IMR-90 (cell line): ENCODE measurements around the gene GMEB2. TPM values are rescaled to one million over a fixed set of nuclear protein-coding genes. Genes with fewer than 3 reads are reported as not detected.

Experiments used
- ATAC-seq: fragments of 200-7000 bp; cut with Tn5 transposase; 2 replicates; pipeline ENCODE4 v1.9.1; 2020; ENCODE audit warnings: low read depth, mild to moderate bottlenecking, moderate library complexity
- BruUV-seq: library from RNA; stranded (reverse); fragments of 400-500 nt; replicated peaks from 2 replicates; lab custom pipeline; 2021; lab: Mats Ljungman, UMichigan
- CTCF ChIA-PET: fragments of 300-600 bp; formaldehyde crosslinking; extraction: SDS; loops from one replicate; lab custom pipeline; 2021; ENCODE audit warnings: antibody characterized with exemption; lab: Yijun Ruan, JAX
- POLR2A ChIA-PET: fragments of 300-600 bp; sonication (Branson Sonifier 250); formaldehyde crosslinking; loops from one replicate; lab custom pipeline; 2022; ENCODE audit warnings: antibody characterized with exemption; ENCODE audit not compliant: unreplicated experiment; lab: Charles Lee
- DNase-seq: peaks from one replicate; pipeline ENCODE4 v3.0.0; 2013
- H2AFZ ChIP-seq: replicated peaks from 2 replicates; pipeline ENCODE3; 2013; ENCODE audit warnings: low read length, mild to moderate bottlenecking; ENCODE audit not compliant: poor library complexity
- H2AK5ac ChIP-seq: 2 replicates; pipeline ENCODE4 v1.6.1; 2013; ENCODE audit warnings: low read depth, low read length, inconsistent platforms
- H2AK9ac ChIP-seq: replicated peaks from 2 replicates; pipeline ENCODE3; 2013; ENCODE audit warnings: mild to moderate bottlenecking, low read depth, low read length, moderate library complexity; ENCODE audit not compliant: poor library complexity
- H2BK120ac ChIP-seq: 2 replicates; pipeline ENCODE4 v1.6.1; 2013; ENCODE audit warnings: low read depth, low read length, inconsistent platforms
- H2BK15ac ChIP-seq: 3 replicates; pipeline ENCODE4 v1.6.1; 2013; ENCODE audit warnings: low read depth, low read length, inconsistent platforms
- H2BK20ac ChIP-seq: 2 replicates; pipeline ENCODE4 v1.6.1; 2013; ENCODE audit warnings: low read depth, mild to moderate bottlenecking, inconsistent platforms, low read length, moderate library complexity
- H2BK5ac ChIP-seq: 2 replicates; pipeline ENCODE4 v1.6.1; 2013; ENCODE audit warnings: mild to moderate bottlenecking, low read depth, low read length, inconsistent platforms; ENCODE audit not compliant: poor library complexity, severe bottlenecking
- H3K14ac ChIP-seq: replicated peaks from 2 replicates; pipeline ENCODE4 v1.6.1; 2013; ENCODE audit warnings: low read depth, low read length, inconsistent platforms
- H3K18ac ChIP-seq: 2 replicates; pipeline ENCODE4 v1.6.1; 2013; ENCODE audit warnings: low read depth, low read length, control low read depth
- H3K23ac ChIP-seq: 2 replicates; pipeline ENCODE4 v1.6.1; 2013; ENCODE audit warnings: low read depth, low read length, inconsistent platforms
- H3K27ac ChIP-seq: 2 replicates; pipeline ENCODE4 v1.5.1; 2013; ENCODE audit warnings: mild to moderate bottlenecking, control low read depth, low read length; ENCODE audit not compliant: insufficient read depth
- H3K27me3 ChIP-seq: 2 replicates; pipeline ENCODE4 v1.6.1; 2013; ENCODE audit warnings: low read length; ENCODE audit not compliant: control insufficient read depth, insufficient read depth
- H3K36me3 ChIP-seq: 2 replicates; pipeline ENCODE4 v1.6.1; 2013; ENCODE audit warnings: low read length, mixed read lengths; ENCODE audit not compliant: control insufficient read depth, insufficient read depth
- H3K4ac ChIP-seq: 2 replicates; pipeline ENCODE4 v1.6.1; 2013; ENCODE audit warnings: low read depth, low read length, inconsistent platforms
- H3K4me1 ChIP-seq: 2 replicates; pipeline ENCODE4 v1.6.1; 2013; ENCODE audit warnings: low read length, mixed read lengths; ENCODE audit not compliant: control insufficient read depth, insufficient read depth
- H3K4me2 ChIP-seq: 2 replicates; pipeline ENCODE4 v1.6.1; 2013; ENCODE audit warnings: low read depth, mild to moderate bottlenecking, control low read depth, low read length, moderate library complexity
- H3K4me3 ChIP-seq: 2 replicates; pipeline ENCODE4 v1.5.1; 2013; ENCODE audit warnings: low read depth, mild to moderate bottlenecking, control low read depth, low read length, moderate library complexity; ENCODE audit not compliant: insufficient read depth
- H3K56ac ChIP-seq: 2 replicates; pipeline ENCODE4 v1.6.1; 2013; ENCODE audit warnings: low read length, inconsistent platforms; ENCODE audit not compliant: insufficient read depth; ENCODE audit errors: extremely low read depth
- H3K79me1 ChIP-seq, 2 experiments: 2 replicates each; pipeline ENCODE4 v1.6.1; 2013; ENCODE audit warnings: low read length in 2 of 2, inconsistent platforms in 1 of 2, low read depth in 1 of 2
- H3K9ac ChIP-seq: 2 replicates; pipeline ENCODE4 v1.6.1; 2013; ENCODE audit warnings: low read depth, low read length, control low read depth
- H3K9me1 ChIP-seq: 2 replicates; pipeline ENCODE4 v1.6.1; 2013; ENCODE audit warnings: low read length, inconsistent platforms; ENCODE audit not compliant: insufficient read depth
- H3K9me3 ChIP-seq: 2 replicates; pipeline ENCODE4 v1.6.1; 2013; ENCODE audit warnings: low read length; ENCODE audit not compliant: control insufficient read depth, insufficient read depth
- H4K20me1 ChIP-seq: 2 replicates; pipeline ENCODE4 v1.6.1; 2013; ENCODE audit warnings: low read length, inconsistent platforms; ENCODE audit not compliant: insufficient read depth
- H4K5ac ChIP-seq: 2 replicates; pipeline ENCODE4 v1.6.1; 2013; ENCODE audit warnings: mild to moderate bottlenecking, low read depth, low read length, control low read depth
- H4K8ac ChIP-seq, 2 experiments: 2 replicates each; pipeline ENCODE4 v1.6.1; 2013; ENCODE audit warnings: low read depth in 2 of 2, low read length in 2 of 2, control low read depth in 1 of 2, inconsistent platforms in 1 of 2
- H4K91ac ChIP-seq: 2 replicates; pipeline ENCODE4 v1.6.1; 2013; ENCODE audit warnings: low read depth, low read length, inconsistent platforms; ENCODE audit not compliant: insufficient read depth
- BHLHE40 ChIP-seq: fragments of 150-350 bp; IDR thresholded peaks from 2 replicates; pipeline ENCODE4 v1.6.1; 2016; ENCODE audit warnings: mild to moderate bottlenecking, low read depth, low read length
- MAFK ChIP-seq: IDR thresholded peaks from 2 replicates; pipeline ENCODE4 v1.6.1; 2012; ENCODE audit warnings: low read depth, low read length, improper control_type of control experiment
- MXI1 ChIP-seq: IDR thresholded peaks from 2 replicates; pipeline ENCODE4 v1.6.1; 2012; ENCODE audit warnings: low read depth, mild to moderate bottlenecking, low read length, moderate library complexity, borderline replicate concordance
- NFE2L2 ChIP-seq: fragments of 150-350 bp; IDR thresholded peaks from 2 replicates; pipeline ENCODE4 v1.6.1; 2016; ENCODE audit warnings: low read depth, mild to moderate bottlenecking, low read length
- POLR2A ChIP-seq: IDR thresholded peaks from 2 replicates; pipeline ENCODE4 v1.6.1; 2012; ENCODE audit warnings: mild to moderate bottlenecking, low read depth, low read length
- RCOR1 ChIP-seq: IDR thresholded peaks from 2 replicates; pipeline ENCODE4 v1.6.1; 2012; ENCODE audit warnings: mild to moderate bottlenecking, low read length, improper control_type of control experiment; ENCODE audit not compliant: insufficient replicate concordance
- RFX5 ChIP-seq: IDR thresholded peaks from 2 replicates; pipeline ENCODE4 v1.8.0; 2012; ENCODE audit warnings: low read depth, mild to moderate bottlenecking, low read length, moderate library complexity
- WGBS, 2 experiments: methylation state at CpG; one replicate each; pipeline versions ENCODE4 v1.1.5 to v1.1.7; 2013; ENCODE audit warnings: missing lambda C conversion rate in 2 of 2; ENCODE audit not compliant: insufficient read length in 1 of 2; ENCODE audit errors: extremely low coverage in 2 of 2; 5-methylcytosine and 5-hydroxymethylcytosine counted together
- dilution Hi-C: fragments of 300-500 bp; cut with HindIII; formaldehyde crosslinking; loops from one replicate; pipeline ENCODE4 v1.14.3; 2018; ENCODE audit warnings: low sequenced_read_pairs; ENCODE audit not compliant: unreplicated experiment
- in situ Hi-C: fragments of 300-500 bp; cut with MboI; formaldehyde crosslinking; loops from 3 replicates; pipeline ENCODE4 v1.14.3; 2019; ENCODE audit warnings: low sequenced_read_pairs, inconsistent platforms, mixed read lengths
- intact Hi-C: fragments of 100-400 bp; cut with micrococcal nuclease; formaldehyde crosslinking; loops from 2 replicates; pipeline ENCODE4 v1.10.0; 2022
- polyA plus RNA-seq, 3 experiments: library from polyadenylated mRNA; depleted of rRNA; stranded (reverse); fragments of >200 nt; gene quantifications; 2 replicates each; pipeline ENCODE4 v1.2.3, GENCODE V29; 2012; ENCODE audit warnings: low replicate concordance in 1 of 3
- total RNA-seq: library from RNA; depleted of rRNA; stranded (reverse); fragments of >200 nt; gene quantifications from 2 replicates; pipeline ENCODE4 v1.2.3, GENCODE V29; 2012
- TF ChIP-seq, protein P1 (sequence below): fragments of 150-350 bp; IDR thresholded peaks from 2 replicates; pipeline ENCODE4 v1.6.1; 2017; ENCODE audit warnings: mild to moderate bottlenecking, antibody characterized with exemption, low read length, low read depth
- TF ChIP-seq, protein P2 (sequence below): fragments of 150-350 bp; IDR thresholded peaks from 2 replicates; pipeline ENCODE4 v1.6.1; 2016; ENCODE audit warnings: low read depth, mild to moderate bottlenecking, low read length, moderate library complexity, borderline replicate concordance

GMEB2 gene
- total and polyA plus RNA-seq, 2 of the 4 experiments (the other 2 are of a cell fraction) = 5.0 to 10.0 TPM

DNA sequence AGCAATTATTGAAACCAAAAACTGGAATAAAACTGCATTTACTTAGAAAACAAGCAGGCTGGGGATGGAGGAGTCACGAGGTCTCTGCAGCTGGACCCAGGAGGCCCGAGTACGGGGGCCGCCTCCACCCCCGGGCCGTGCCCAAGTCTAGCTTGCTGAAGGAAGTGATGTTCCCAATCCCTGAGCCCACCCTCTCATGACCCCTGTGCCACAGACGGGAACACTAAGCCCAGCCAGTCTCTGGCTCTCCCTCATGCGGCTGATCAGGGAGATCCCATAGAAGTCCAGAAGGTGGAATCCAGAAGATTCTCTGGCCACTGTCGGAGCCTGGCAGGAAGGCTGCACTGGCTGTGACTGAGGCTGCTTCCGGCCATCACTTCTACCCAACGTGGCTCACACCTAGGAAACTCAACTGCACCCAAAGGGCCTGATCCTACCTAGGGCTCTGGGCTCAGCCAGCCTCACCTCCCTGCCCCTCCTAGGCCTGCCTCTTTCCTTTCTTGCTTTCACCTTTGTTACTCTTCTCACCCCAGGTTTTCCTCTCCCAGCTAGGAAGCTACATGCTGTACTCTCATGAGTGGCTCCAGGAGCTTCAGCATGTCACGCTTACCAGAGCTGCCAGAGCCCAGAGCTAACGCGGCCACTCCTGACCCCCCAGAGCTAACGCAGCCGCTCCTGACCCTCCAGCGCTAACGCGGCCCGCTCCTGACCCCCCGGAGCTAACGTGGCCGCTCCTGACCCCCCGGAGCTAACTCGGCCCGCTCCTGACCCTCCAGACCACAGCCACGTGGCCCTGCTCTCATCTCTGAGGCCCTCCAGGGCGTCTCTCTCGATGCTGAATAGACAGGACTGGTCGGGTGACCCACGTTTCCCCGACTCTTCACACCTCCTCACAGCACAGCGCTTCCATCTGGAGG is 28.2 kb downstream of the GMEB2 start:
- Histone ChIP-seq H4K20me1 (peaks cover 4% of the 10 kb centered on the region; the same call in 1 of the 2 replicates), H2BK15ac (no peak overlapping the region), H3K27ac (no peak overlapping the region), H3K79me1 (peaks cover 10 to 23% of the 10 kb centered on the region in 2 experiments; a peak in 3 of 4 replicates), H3K9me3 (no peaks in the 10 kb centered on the region), H3K4me1 (peaks cover 7% of the 10 kb centered on the region), H3K56ac (no peak overlapping the region), H4K91ac (no peak overlapping the region), H2AK5ac (no peak overlapping the region), H3K27me3 (no peaks in the 10 kb centered on the region), H3K4me2 (no peak overlapping the region), H3K14ac (no peak overlapping the region), H3K4me3 (no peak overlapping the region), H2BK20ac (no peak overlapping the region), H4K8ac (no peak overlapping the region), H2AFZ (no peak overlapping the region), H3K9ac (no peak overlapping the region), H3K18ac (no peak overlapping the region), H2AK9ac (no peak overlapping the region), H3K36me3 (peaks cover 45% of the 10 kb centered on the region), H2BK5ac (no peak overlapping the region), H3K9me1 (peaks cover 4% of the 10 kb centered on the region; the same call in 1 of the 2 replicates), H2BK120ac (no peak overlapping the region), H4K5ac (no peak overlapping the region), H3K4ac (no peak overlapping the region), H3K23ac (no peak overlapping the region)
- POLR2A ChIA-PET = no interaction called here
- ATAC-seq (no peak), DNase-seq (no peak)
- no TSS peak for BruUV-seq
- CTCF ChIA-PET = no interaction called here
- WGBS, 2 experiments = 87% methylated on average over 20 of the region's 33 CpGs; no CpG with 5 or more reads in 1 of the 2 experiments
- in situ Hi-C loops (no loop called here), intact Hi-C loops (no loop called here), dilution Hi-C loops (no loop called here)
- no peak for TF ChIP-seq MXI1
- TF ChIP-seq MAFK = no peak
- TF ChIP-seq, protein P1, sequence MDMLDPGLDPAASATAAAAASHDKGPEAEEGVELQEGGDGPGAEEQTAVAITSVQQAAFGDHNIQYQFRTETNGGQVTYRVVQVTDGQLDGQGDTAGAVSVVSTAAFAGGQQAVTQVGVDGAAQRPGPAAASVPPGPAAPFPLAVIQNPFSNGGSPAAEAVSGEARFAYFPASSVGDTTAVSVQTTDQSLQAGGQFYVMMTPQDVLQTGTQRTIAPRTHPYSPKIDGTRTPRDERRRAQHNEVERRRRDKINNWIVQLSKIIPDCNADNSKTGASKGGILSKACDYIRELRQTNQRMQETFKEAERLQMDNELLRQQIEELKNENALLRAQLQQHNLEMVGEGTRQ = no peak
- no peak for TF ChIP-seq NFE2L2
- TF ChIP-seq RFX5 = no peak
- TF ChIP-seq BHLHE40 = no peak
- TF ChIP-seq, protein P2, sequence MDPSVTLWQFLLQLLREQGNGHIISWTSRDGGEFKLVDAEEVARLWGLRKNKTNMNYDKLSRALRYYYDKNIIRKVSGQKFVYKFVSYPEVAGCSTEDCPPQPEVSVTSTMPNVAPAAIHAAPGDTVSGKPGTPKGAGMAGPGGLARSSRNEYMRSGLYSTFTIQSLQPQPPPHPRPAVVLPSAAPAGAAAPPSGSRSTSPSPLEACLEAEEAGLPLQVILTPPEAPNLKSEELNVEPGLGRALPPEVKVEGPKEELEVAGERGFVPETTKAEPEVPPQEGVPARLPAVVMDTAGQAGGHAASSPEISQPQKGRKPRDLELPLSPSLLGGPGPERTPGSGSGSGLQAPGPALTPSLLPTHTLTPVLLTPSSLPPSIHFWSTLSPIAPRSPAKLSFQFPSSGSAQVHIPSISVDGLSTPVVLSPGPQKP = no peak
- no peak for TF ChIP-seq RCOR1
- TF ChIP-seq POLR2A = no peak
